GM23338 (cell line): ENCODE data around the gene ZBP1. TPM values are rescaled to one million over a fixed set of nuclear protein-coding genes. Genes with fewer than 3 reads are reported as not detected.

Source experiments
- ATAC-seq: fragments of 200-7000 bp; cut with Tn5 transposase; 3 replicates; pipeline ENCODE4 v1.9.1; 2020
- DNase-seq: peaks from one replicate; pipeline ENCODE4 v3.0.0-alpha.2; 2015; ENCODE audit warnings: low spot score
- H2AFZ ChIP-seq: fragments of 200-600 bp; sonication (generic); 2 replicates; pipeline ENCODE4 v1.8.0; 2016; ENCODE audit warnings: antibody characterized with exemption, mild to moderate bottlenecking, moderate library complexity
- H3F3A ChIP-seq: fragments of 200-600 bp; sonication (generic); replicated peaks from 2 replicates; pipeline ENCODE4 v1.8.0; 2017; ENCODE audit warnings: antibody characterized with exemption, mixed run types, low read depth
- H3K27ac ChIP-seq: fragments of 200-600 bp; sonication (generic); 2 replicates; pipeline ENCODE4 v1.6.1; 2016; ENCODE audit warnings: low read depth
- H3K27me3 ChIP-seq: fragments of 200-600 bp; sonication (generic); 2 replicates; pipeline ENCODE4 v1.8.0; 2016; ENCODE audit warnings: mild to moderate bottlenecking, mixed run types, moderate library complexity; ENCODE audit not compliant: insufficient read depth
- H3K36me3 ChIP-seq: fragments of 200-600 bp; sonication (generic); 2 replicates; pipeline ENCODE4 v1.8.0; 2016; ENCODE audit warnings: mild to moderate bottlenecking; ENCODE audit not compliant: insufficient read depth
- H3K4me1 ChIP-seq: fragments of 200-600 bp; sonication (generic); 2 replicates; pipeline ENCODE4 v1.8.0; 2016; ENCODE audit warnings: mild to moderate bottlenecking, moderate library complexity; ENCODE audit not compliant: insufficient read depth
- H3K4me2 ChIP-seq: fragments of 200-600 bp; sonication (generic); 2 replicates; pipeline ENCODE4 v1.7.1; 2017; ENCODE audit warnings: mixed run types
- H3K4me3 ChIP-seq: fragments of 200-600 bp; sonication (generic); 2 replicates; pipeline ENCODE4 v1.6.1; 2016; ENCODE audit warnings: mixed run types
- H3K79me2 ChIP-seq: fragments of 200-600 bp; sonication (generic); replicated peaks from 2 replicates; pipeline ENCODE4 v1.8.0; 2017; ENCODE audit warnings: mild to moderate bottlenecking; ENCODE audit not compliant: insufficient read depth
- H3K9me2 ChIP-seq: fragments of 200-600 bp; sonication (generic); 2 replicates; pipeline ENCODE4 v1.8.0; 2017; ENCODE audit not compliant: insufficient read depth
- H4K20me1 ChIP-seq: fragments of 200-600 bp; sonication (generic); replicated peaks from 2 replicates; pipeline ENCODE4 v1.8.0; 2017; ENCODE audit warnings: mild to moderate bottlenecking; ENCODE audit not compliant: insufficient read depth
- H3K27ac Mint-ChIP-seq: 2 replicates; pipeline ENCODE4 v1.8.0; 2020; ENCODE audit warnings: inconsistent platforms, mild to moderate bottlenecking, moderate library complexity, mixed read lengths
- H3K27me3 Mint-ChIP-seq: 3 replicates; pipeline ENCODE4 v1.8.0; 2022; ENCODE audit warnings: low read depth, mild to moderate bottlenecking, moderate library complexity, mixed read lengths, inconsistent platforms; ENCODE audit not compliant: insufficient read depth, poor library complexity
- H3K36me3 Mint-ChIP-seq: 3 replicates; pipeline ENCODE4 v1.8.0; 2021; ENCODE audit warnings: low read depth, mild to moderate bottlenecking, inconsistent platforms, moderate library complexity, mixed read lengths
- H3K4me1 Mint-ChIP-seq: 3 replicates; pipeline ENCODE4 v1.8.0; 2020; ENCODE audit warnings: mild to moderate bottlenecking, inconsistent platforms, mixed read lengths
- H3K4me3 Mint-ChIP-seq: 3 replicates; pipeline ENCODE4 v1.8.0; 2021; ENCODE audit warnings: moderate library complexity, mild to moderate bottlenecking, inconsistent platforms, mixed read lengths
- H3K9me3 Mint-ChIP-seq: 3 replicates; pipeline ENCODE4 v1.8.0; 2020; ENCODE audit warnings: moderate library complexity, mild to moderate bottlenecking, inconsistent platforms, mixed read lengths
- CREB1 ChIP-seq: fragments of 250-450 bp; sonication (Bioruptor Pico); IDR thresholded peaks from 2 replicates; pipeline ENCODE4 v1.5.0; 2020; ENCODE audit warnings: low read depth, mild to moderate bottlenecking, moderate library complexity
- CTCF ChIP-seq, 2 experiments: fragments of 200-600 bp in 1 of 2; sonication (generic) in 1 of 2; conservative IDR thresholded peaks; 2 replicates each; pipeline versions ENCODE4 v1.5.1 to v1.6.1; 2016 to 2017; ENCODE audit warnings: antibody characterized with exemption in 2 of 2, low read depth in 2 of 2, mild to moderate bottlenecking in 2 of 2, moderate library complexity in 1 of 2
- ETS1 ChIP-seq: IDR thresholded peaks from 2 replicates; pipeline ENCODE4 v1.6.1; 2016; ENCODE audit warnings: antibody characterized with exemption
- EZH2 ChIP-seq: fragments of 200-600 bp; sonication (generic); IDR thresholded peaks from one replicate; pipeline ENCODE4 v1.8.0; 2017; ENCODE audit warnings: antibody characterized with exemption, mild to moderate bottlenecking, low read depth; ENCODE audit not compliant: unreplicated experiment
- EZH2phosphoT487 ChIP-seq: fragments of 200-600 bp; sonication (generic); IDR thresholded peaks from one replicate; pipeline ENCODE4 v1.8.1; 2018; ENCODE audit warnings: antibody characterized with exemption; ENCODE audit not compliant: unreplicated experiment
- JUNB ChIP-seq: IDR thresholded peaks from one replicate; pipeline ENCODE4 v1.6.1; 2016; ENCODE audit warnings: antibody characterized with exemption; ENCODE audit not compliant: unreplicated experiment
- NANOG ChIP-seq: IDR thresholded peaks from 2 replicates; pipeline ENCODE4 v1.6.1; 2016; ENCODE audit warnings: antibody characterized with exemption, borderline replicate concordance
- POLR2AphosphoS5 ChIP-seq: IDR thresholded peaks from 2 replicates; pipeline ENCODE4 v1.6.1; 2016; ENCODE audit warnings: antibody characterized with exemption, low read depth
- REST ChIP-seq: IDR thresholded peaks from one replicate; pipeline ENCODE4 v1.6.1; 2018; ENCODE audit warnings: antibody characterized with exemption; ENCODE audit not compliant: unreplicated experiment
- STAT1 ChIP-seq: IDR thresholded peaks from one replicate; pipeline ENCODE4 v1.6.1; 2016; ENCODE audit warnings: antibody characterized with exemption; ENCODE audit not compliant: unreplicated experiment
- ZNF114 ChIP-seq: fragments of 250-450 bp; sonication (Bioruptor Pico); IDR thresholded peaks from 2 replicates; pipeline ENCODE4 v1.5.0; 2020; ENCODE audit warnings: mild to moderate bottlenecking, moderate library complexity
- ZNF331 ChIP-seq: fragments of 250-450 bp; sonication (Bioruptor Pico); IDR thresholded peaks from 2 replicates; pipeline ENCODE4 v1.5.0; 2020; ENCODE audit warnings: low read depth, mild to moderate bottlenecking, moderate library complexity
- ZNF462 ChIP-seq: fragments of 250-450 bp; sonication (Bioruptor Pico); IDR thresholded peaks from 2 replicates; pipeline ENCODE4 v1.5.0; 2020; ENCODE audit warnings: mild to moderate bottlenecking, moderate library complexity
- polyA plus RNA-seq: library from polyadenylated mRNA; unstranded; fragments of >200 nt; fragmentation: Nextera tagmentation; extraction: Ambion mirVana; gene quantifications from 2 replicates; pipeline ENCODE4 v1.2.1, GENCODE V29; 2016
- total RNA-seq: library from RNA; depleted of rRNA; stranded (reverse); fragments of >200 nt; shearing (Covaris generic); gene quantifications from 2 replicates; pipeline ENCODE4 v1.2.3, GENCODE V29; 2014

ZBP1 gene
- total and polyA plus RNA-seq, 2 experiments from 2014 or later: not detected

GRCh38 chr20:57618764-57619050, 1.5 kb downstream of the ZBP1 start:
- Mint-ChIP-seq H3K4me3 (no peak overlapping the region), H3K36me3 (no peaks in the 10 kb centered on the region), H3K27me3 (peaks cover 4% of the 10 kb centered on the region), H3K9me3 (no peaks in the 10 kb centered on the region; the same call in 2 of the 3 replicates), H3K4me1 (peaks cover 2% of the 10 kb centered on the region; the same call in 2 of the 3 replicates), H3K27ac (no peak overlapping the region)
- Histone ChIP-seq H4K20me1 (no peaks in the 10 kb centered on the region), H3K4me3 (no peak overlapping the region), H3K27ac (no peak overlapping the region), H3K79me2 (no peaks in the 10 kb centered on the region), H3F3A (no peaks in the 10 kb centered on the region), H3K4me1 (no peaks in the 10 kb centered on the region), H3K4me2 (no peak overlapping the region), H3K27me3 (no peaks in the 10 kb centered on the region), H2AFZ (no peak overlapping the region), H3K9me2 (peaks cover 8% of the 10 kb centered on the region; the same call in 1 of the 2 replicates), H3K36me3 (no peaks in the 10 kb centered on the region)
- no peak for DNase-seq
- no peak for TF ChIP-seq ZNF462 (CRISPR knock-in tag)
- TF ChIP-seq JUNB: no peak
- no peak for TF ChIP-seq STAT1
- TF ChIP-seq CTCF (conservative IDR thresholded peaks at IDR 0.05; ENCODE audit: low read depth in 2 of 2): no peak
- no peak for TF ChIP-seq ETS1
- no peak for TF ChIP-seq EZH2
- no peak for TF ChIP-seq ZNF331 (CRISPR knock-in tag)
- TF ChIP-seq EZH2phosphoT487: no peak
- TF ChIP-seq ZNF114 (CRISPR knock-in tag): no peak
- no peak for TF ChIP-seq CREB1
- TF ChIP-seq NANOG: no peak
- no peak for TF ChIP-seq POLR2AphosphoS5
- TF ChIP-seq REST: no peak
- no peak for ATAC-seq
